ENCODE results near the gene SLC26A4. TPM values are rescaled to one million over a fixed set of nuclear protein-coding genes. Genes with fewer than 3 reads are reported as not detected.

SLC26A4 gene
- total RNA-seq, 2 donors from 2014 or later, result 0.42 TPM; not detected in 1

DNA sequence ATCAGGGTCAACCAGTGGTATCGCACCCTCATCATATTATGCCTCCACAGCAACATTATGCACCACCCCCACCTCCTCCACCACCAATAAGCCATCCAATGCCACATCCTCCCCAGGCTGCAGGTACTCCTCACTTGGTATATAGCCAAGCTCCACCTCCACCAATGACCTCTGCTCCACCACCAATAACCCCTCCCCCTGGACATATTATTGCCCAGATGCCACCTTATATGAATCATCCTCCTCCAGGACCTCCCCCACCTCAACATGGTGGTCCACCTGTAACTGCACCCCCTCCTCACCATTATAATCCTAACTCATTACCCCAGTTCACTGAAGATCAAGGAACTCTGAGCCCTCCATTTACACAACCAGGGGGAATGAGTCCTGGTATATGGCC lies 98.0 kb downstream of the SLC26A4 start:
- peaks cover 41% of the 10 kb centered on the region for H3K36me3 Mint-ChIP-seq (ENCODE audit: low read depth)
- Histone ChIP-seq H3K36me3 (ENCODE audit: control insufficient read depth, insufficient read depth, low read length) (peaks cover 69% of the 10 kb centered on the region), H3K4me1 (ENCODE audit: control insufficient read depth, insufficient read depth, low read length) (no peaks in the 10 kb centered on the region), H3K9me3 (ENCODE audit: control insufficient read depth, low read length) (no peaks in the 10 kb centered on the region), H3K27me3 (ENCODE audit: control insufficient read depth, insufficient read depth, low read length, poor library complexity, severe bottlenecking) (no peaks in the 10 kb centered on the region), H3K4me3 (ENCODE audit: low read length) (no peak overlapping the region), H3K27ac (ENCODE audit: low read depth, low read length) (no peak overlapping the region), H3K9ac (ENCODE audit: extremely low read depth, low read length, poor library complexity, severe bottlenecking) (no peak overlapping the region)
- H3K27ac Mint-ChIP-seq, result no peak overlapping the region
- WGBS, 2 experiments (ENCODE audit: insufficient coverage in 1 of 2, insufficient read length in 1 of 2), result 75 to 94% methylated on average over 1 of the region's 1 CpG
- TF ChIP-seq, protein P1, sequence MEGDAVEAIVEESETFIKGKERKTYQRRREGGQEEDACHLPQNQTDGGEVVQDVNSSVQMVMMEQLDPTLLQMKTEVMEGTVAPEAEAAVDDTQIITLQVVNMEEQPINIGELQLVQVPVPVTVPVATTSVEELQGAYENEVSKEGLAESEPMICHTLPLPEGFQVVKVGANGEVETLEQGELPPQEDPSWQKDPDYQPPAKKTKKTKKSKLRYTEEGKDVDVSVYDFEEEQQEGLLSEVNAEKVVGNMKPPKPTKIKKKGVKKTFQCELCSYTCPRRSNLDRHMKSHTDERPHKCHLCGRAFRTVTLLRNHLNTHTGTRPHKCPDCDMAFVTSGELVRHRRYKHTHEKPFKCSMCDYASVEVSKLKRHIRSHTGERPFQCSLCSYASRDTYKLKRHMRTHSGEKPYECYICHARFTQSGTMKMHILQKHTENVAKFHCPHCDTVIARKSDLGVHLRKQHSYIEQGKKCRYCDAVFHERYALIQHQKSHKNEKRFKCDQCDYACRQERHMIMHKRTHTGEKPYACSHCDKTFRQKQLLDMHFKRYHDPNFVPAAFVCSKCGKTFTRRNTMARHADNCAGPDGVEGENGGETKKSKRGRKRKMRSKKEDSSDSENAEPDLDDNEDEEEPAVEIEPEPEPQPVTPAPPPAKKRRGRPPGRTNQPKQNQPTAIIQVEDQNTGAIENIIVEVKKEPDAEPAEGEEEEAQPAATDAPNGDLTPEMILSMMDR (conservative IDR thresholded peaks at IDR 0.05), result no peak
- H3K4me1 Mint-ChIP-seq, result no peaks in the 10 kb centered on the region
- no peak overlapping the region for H3K4me3 Mint-ChIP-seq
- DNase-seq, result no peak
- H3K27me3 Mint-ChIP-seq (ENCODE audit: insufficient read depth), result no peaks in the 10 kb centered on the region
- no peaks in the 10 kb centered on the region for H3K9me3 Mint-ChIP-seq

DNA sequence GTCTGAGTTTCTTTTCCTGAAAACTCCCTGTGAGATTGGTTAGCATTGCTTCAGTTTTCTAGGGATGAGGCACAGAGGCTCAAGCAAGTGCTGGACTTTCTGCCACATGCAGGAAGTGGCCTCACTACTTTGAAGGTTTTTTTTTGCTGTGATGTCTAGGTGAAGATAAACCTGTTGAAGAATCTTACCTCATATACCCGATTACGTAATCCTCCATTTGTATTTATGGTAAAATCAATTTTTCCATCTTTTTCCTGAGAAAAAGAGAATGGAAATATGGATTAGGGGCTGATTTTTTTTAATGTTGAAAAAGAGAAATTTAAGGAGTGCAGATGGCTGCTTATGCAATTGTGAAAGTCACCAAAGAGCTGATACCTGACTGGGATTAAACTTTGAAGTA lies 106.8 kb downstream of the SLC26A4 start:
- 100% methylated on average over 1 of the region's 2 CpGs; no CpG with 5 or more reads in 1 of the 2 experiments for WGBS, 2 experiments (ENCODE audit: insufficient coverage in 1 of 2, insufficient read length in 1 of 2)
- Mint-ChIP-seq H3K36me3 (ENCODE audit: low read depth) (no peaks in the 10 kb centered on the region), H3K27me3 (ENCODE audit: insufficient read depth) (no peaks in the 10 kb centered on the region), H3K27ac (no peak overlapping the region), H3K4me1 (no peaks in the 10 kb centered on the region), H3K9me3 (no peaks in the 10 kb centered on the region), H3K4me3 (no peak overlapping the region)
- TF ChIP-seq, protein P1 (conservative IDR thresholded peaks at IDR 0.05), result no peak
- no peaks in the 10 kb centered on the region for H3K4me1 ChIP-seq (ENCODE audit: control insufficient read depth, insufficient read depth, low read length)
- no peak overlapping the region for H3K27ac ChIP-seq (ENCODE audit: low read depth, low read length)
- H3K27me3 ChIP-seq (ENCODE audit: control insufficient read depth, insufficient read depth, low read length, poor library complexity, severe bottlenecking), result no peaks in the 10 kb centered on the region
- no peak overlapping the region for H3K9ac ChIP-seq (ENCODE audit: extremely low read depth, low read length, poor library complexity, severe bottlenecking)
- H3K9me3 ChIP-seq (ENCODE audit: control insufficient read depth, low read length), result no peaks in the 10 kb centered on the region
- no peaks in the 10 kb centered on the region for H3K36me3 ChIP-seq (ENCODE audit: control insufficient read depth, insufficient read depth, low read length)
- H3K4me3 ChIP-seq (ENCODE audit: low read length), result no peak overlapping the region
- no peak for DNase-seq

Other genes starting within 250 kb of the SLC26A4 start
- gene GPR22, start 190.8 kb upstream of the SLC26A4 start, total RNA-seq, result not detected
- gene COG5, start 96.9 kb upstream of the SLC26A4 start, total RNA-seq, result 10 to 100 TPM; 25.5 to 34.7 TPM
- gene DUS4L, start 96.9 kb upstream of the SLC26A4 start, total RNA-seq, result 10 to 100 TPM; 13.2 to 18.0 TPM
- gene BCAP29, start 80.6 kb upstream of the SLC26A4 start, total RNA-seq, result 10 to 100 TPM; 39.5 to 46.0 TPM
- gene CBLL1, start 83.3 kb downstream of the SLC26A4 start, total RNA-seq, result 10 to 100 TPM; 33.3 to 34.7 TPM
- gene SLC26A3, start 142.4 kb downstream of the SLC26A4 start, total RNA-seq, result not detected
- 10 to 100 TPM; 82.4 to 82.5 TPM for gene DLD, start 230.4 kb downstream of the SLC26A4 start, total RNA-seq